ENCODE measurements around the gene CCM2L.

Gene CCM2L

GRCh38 chr20:32035426-32035779 is 25.2 kb downstream of the CCM2L start:
- no peaks in the 10 kb centered on the region for H3K36me3 ChIP-seq (ENCODE audit: control insufficient read depth in 4 of 4, insufficient read depth in 4 of 4, low read length in 3 of 4)
- no peak for DNase-seq
- WGBS (ENCODE audit: insufficient coverage), result 93% methylated on average over 8 of the region's 8 CpGs
- H3K9me3 ChIP-seq (ENCODE audit: control extremely low read depth in 1 of 5, control insufficient read depth in 4 of 5, insufficient read depth in 2 of 5, low read depth in 1 of 5, low read length in 4 of 5), result peaks cover 0 to 9% (median 0%) of the 10 kb centered on the region in 5 experiments
- CTCF ChIA-PET, result interaction anchor here (0.9 to 9.9 kb wide), 22 partner anchors 10 to 219 kb away, joined by 3 to 254 read pairs (median 7); partner anchors contain the start of gene HCK
- POLR2A ChIA-PET, result interaction anchor here (0.6 to 0.9 kb wide), 2 partner anchors 56 to 65 kb away, joined by 3 read pairs; no protein-coding TSS in a partner anchor
- no peak overlapping the region for H3K4me3 ChIP-seq (ENCODE audit: control insufficient read depth in 1 of 7, extremely low read depth in 1 of 7, insufficient read depth in 4 of 7, low read depth in 2 of 7, low read length in 6 of 7)
- peaks cover 13 to 39% (median 19%) of the 10 kb centered on the region in 4 experiments for H3K4me1 ChIP-seq (ENCODE audit: control extremely low read depth in 1 of 4, control insufficient read depth in 4 of 4, insufficient read depth in 4 of 4, low read length in 3 of 4)
- no peak overlapping the region for H3K27ac ChIP-seq (ENCODE audit: insufficient read depth in 1 of 2, low read depth in 1 of 2, low read length in 2 of 2, poor library complexity in 1 of 2, severe bottlenecking in 2 of 2)
- H3K27me3 ChIP-seq (replicated peaks in 2 of 5; ENCODE audit: control insufficient read depth in 4 of 5, insufficient read depth in 5 of 5, low read length in 4 of 5), result peaks cover 0 to 5% (median 0%) of the 10 kb centered on the region in 5 experiments

- Histone ChIP-seq H3K4me1 (ENCODE audit: control extremely low read depth in 1 of 4, control insufficient read depth in 4 of 4, insufficient read depth in 4 of 4, low read length in 3 of 4) (peaks cover 16 to 44% (median 21%) of the 10 kb centered on the region in 4 experiments), H3K27ac (ENCODE audit: insufficient read depth in 1 of 2, low read depth in 1 of 2, low read length in 2 of 2, poor library complexity in 1 of 2, severe bottlenecking in 2 of 2) (no peak overlapping the region), H3K9me3 (ENCODE audit: control extremely low read depth in 1 of 5, control insufficient read depth in 4 of 5, insufficient read depth in 2 of 5, low read depth in 1 of 5, low read length in 4 of 5) (peaks cover 0 to 9% (median 0%) of the 10 kb centered on the region in 5 experiments), H3K4me3 (ENCODE audit: control insufficient read depth in 1 of 7, extremely low read depth in 1 of 7, insufficient read depth in 4 of 7, low read depth in 2 of 7, low read length in 6 of 7) (no peak overlapping the region), H3K27me3 (replicated peaks in 2 of 5; ENCODE audit: control insufficient read depth in 4 of 5, insufficient read depth in 5 of 5, low read length in 4 of 5) (peaks cover 0 to 3% (median 0%) of the 10 kb centered on the region in 5 experiments), H3K36me3 (ENCODE audit: control insufficient read depth in 4 of 4, insufficient read depth in 4 of 4, low read length in 3 of 4) (no peaks in the 10 kb centered on the region)
- no peak for DNase-seq
- CTCF ChIA-PET, result interaction anchor here (1.0 to 9.9 kb wide), 14 partner anchors 10 to 213 kb away, joined by 3 to 254 read pairs (median 7); partner anchors contain the start of gene HCK
- POLR2A ChIA-PET, result no interaction called here
- 90% methylated on average over 2 of the region's 4 CpGs for WGBS (ENCODE audit: insufficient coverage)
Observed at GRCh38 chr20:32036252-32036651, 26.0 kb downstream of the CCM2L start.

DNA sequence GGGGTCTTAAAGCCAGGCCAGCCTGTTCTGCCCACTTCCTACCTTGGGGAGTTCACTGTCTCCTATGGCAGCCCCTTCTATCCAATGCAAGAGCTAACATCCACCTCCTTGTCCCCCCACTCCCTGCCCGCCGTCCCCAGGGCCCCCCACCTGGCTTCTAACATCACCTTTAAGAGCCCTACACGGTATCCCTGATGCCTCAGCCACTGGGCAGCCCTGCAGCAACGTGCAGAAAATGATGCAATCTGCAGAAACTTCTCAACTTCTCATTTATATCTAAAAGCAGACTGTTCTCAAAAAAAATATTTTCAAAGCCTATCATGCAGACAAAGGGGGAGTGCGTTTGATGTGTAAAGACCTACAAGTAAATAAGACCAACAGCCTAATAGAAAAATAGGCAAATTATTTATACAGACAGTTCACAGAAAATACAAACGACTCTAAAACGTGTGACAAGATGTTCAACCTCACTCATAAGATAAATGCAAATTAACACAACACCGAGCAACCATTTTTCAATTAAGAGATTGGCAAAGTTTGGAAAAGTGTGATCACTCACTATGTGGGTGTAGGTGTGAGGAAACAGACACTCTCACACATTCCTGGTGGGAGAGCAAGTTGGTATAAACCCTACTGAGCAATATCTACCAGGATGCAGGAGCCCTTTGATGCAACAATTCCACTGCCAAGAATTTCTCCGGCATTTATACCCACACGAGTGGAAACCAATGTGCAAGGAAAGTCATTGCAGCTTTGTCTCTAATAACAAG is 26.7 kb downstream of the CCM2L start:
- WGBS (ENCODE audit: insufficient coverage), result 81% methylated on average over 6 of the region's 10 CpGs
- H3K27ac ChIP-seq (ENCODE audit: insufficient read depth in 1 of 2, low read depth in 1 of 2, low read length in 2 of 2, poor library complexity in 1 of 2, severe bottlenecking in 2 of 2), result no peak overlapping the region
- H3K27me3 ChIP-seq (replicated peaks in 2 of 5; ENCODE audit: control insufficient read depth in 4 of 5, insufficient read depth in 5 of 5, low read length in 4 of 5), result peaks cover 0 to under 1% (median 0%) of the 10 kb centered on the region in 5 experiments
- H3K36me3 ChIP-seq (ENCODE audit: control insufficient read depth in 4 of 4, insufficient read depth in 4 of 4, low read length in 3 of 4), result no peaks in the 10 kb centered on the region
- ChIA-PET CTCF (interaction anchor here (0.9 to 9.9 kb wide), 9 partner anchors 9 to 214 kb away, joined by 3 to 254 read pairs (median 10); no protein-coding TSS in a partner anchor), POLR2A (no interaction called here)
- H3K4me3 ChIP-seq (ENCODE audit: control insufficient read depth in 1 of 7, extremely low read depth in 1 of 7, insufficient read depth in 4 of 7, low read depth in 2 of 7, low read length in 6 of 7), result no peak overlapping the region
- peaks cover 0 to 9% (median 0%) of the 10 kb centered on the region in 5 experiments for H3K9me3 ChIP-seq (ENCODE audit: control extremely low read depth in 1 of 5, control insufficient read depth in 4 of 5, insufficient read depth in 2 of 5, low read depth in 1 of 5, low read length in 4 of 5)
- peaks cover 16 to 51% (median 21%) of the 10 kb centered on the region in 4 experiments for H3K4me1 ChIP-seq (ENCODE audit: control extremely low read depth in 1 of 4, control insufficient read depth in 4 of 4, insufficient read depth in 4 of 4, low read length in 3 of 4)
- DNase-seq, result no peak

DNA sequence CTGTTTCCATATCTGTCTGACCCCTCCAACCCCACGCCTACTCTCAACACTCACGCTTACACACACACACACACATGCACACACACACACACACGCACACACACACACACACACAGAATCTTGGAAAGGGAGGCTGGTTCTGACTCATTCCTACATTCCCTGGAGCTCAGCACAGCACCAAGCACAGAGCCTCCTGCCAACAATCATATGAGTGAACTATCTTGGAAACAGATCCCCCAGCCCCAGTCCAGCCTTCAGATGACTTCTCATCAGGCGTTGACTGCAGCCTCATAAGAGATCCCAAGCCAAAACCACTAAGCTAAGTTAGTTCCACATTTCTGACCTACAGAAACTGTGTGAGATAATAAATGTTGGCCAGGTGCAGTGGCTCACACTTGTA is 27.7 kb downstream of the CCM2L start:
- CTCF ChIA-PET, result interaction anchor here (0.9 to 9.9 kb wide), 2 partner anchors 11 to 53 kb away, joined by 3 to 254 read pairs; no protein-coding TSS in a partner anchor
- Histone ChIP-seq H3K4me3 (ENCODE audit: control insufficient read depth in 1 of 7, extremely low read depth in 1 of 7, insufficient read depth in 4 of 7, low read depth in 2 of 7, low read length in 6 of 7) (no peak overlapping the region), H3K4me1 (ENCODE audit: control extremely low read depth in 1 of 4, control insufficient read depth in 4 of 4, insufficient read depth in 4 of 4, low read length in 3 of 4) (peaks cover 16 to 60% (median 22%) of the 10 kb centered on the region in 4 experiments), H3K27ac (ENCODE audit: insufficient read depth in 1 of 2, low read depth in 1 of 2, low read length in 2 of 2, poor library complexity in 1 of 2, severe bottlenecking in 2 of 2) (no peak overlapping the region), H3K27me3 (replicated peaks in 2 of 5; ENCODE audit: control insufficient read depth in 4 of 5, insufficient read depth in 5 of 5, low read length in 4 of 5) (no peaks in the 10 kb centered on the region), H3K36me3 (ENCODE audit: control insufficient read depth in 4 of 4, insufficient read depth in 4 of 4, low read length in 3 of 4) (no peaks in the 10 kb centered on the region), H3K9me3 (ENCODE audit: control extremely low read depth in 1 of 5, control insufficient read depth in 4 of 5, insufficient read depth in 2 of 5, low read depth in 1 of 5, low read length in 4 of 5) (peaks cover 0 to 9% (median 0%) of the 10 kb centered on the region in 5 experiments)
- POLR2A ChIA-PET, result no interaction called here
- no peak for DNase-seq
- 50% methylated on average over 3 of the region's 4 CpGs for WGBS (ENCODE audit: insufficient coverage)

DNA sequence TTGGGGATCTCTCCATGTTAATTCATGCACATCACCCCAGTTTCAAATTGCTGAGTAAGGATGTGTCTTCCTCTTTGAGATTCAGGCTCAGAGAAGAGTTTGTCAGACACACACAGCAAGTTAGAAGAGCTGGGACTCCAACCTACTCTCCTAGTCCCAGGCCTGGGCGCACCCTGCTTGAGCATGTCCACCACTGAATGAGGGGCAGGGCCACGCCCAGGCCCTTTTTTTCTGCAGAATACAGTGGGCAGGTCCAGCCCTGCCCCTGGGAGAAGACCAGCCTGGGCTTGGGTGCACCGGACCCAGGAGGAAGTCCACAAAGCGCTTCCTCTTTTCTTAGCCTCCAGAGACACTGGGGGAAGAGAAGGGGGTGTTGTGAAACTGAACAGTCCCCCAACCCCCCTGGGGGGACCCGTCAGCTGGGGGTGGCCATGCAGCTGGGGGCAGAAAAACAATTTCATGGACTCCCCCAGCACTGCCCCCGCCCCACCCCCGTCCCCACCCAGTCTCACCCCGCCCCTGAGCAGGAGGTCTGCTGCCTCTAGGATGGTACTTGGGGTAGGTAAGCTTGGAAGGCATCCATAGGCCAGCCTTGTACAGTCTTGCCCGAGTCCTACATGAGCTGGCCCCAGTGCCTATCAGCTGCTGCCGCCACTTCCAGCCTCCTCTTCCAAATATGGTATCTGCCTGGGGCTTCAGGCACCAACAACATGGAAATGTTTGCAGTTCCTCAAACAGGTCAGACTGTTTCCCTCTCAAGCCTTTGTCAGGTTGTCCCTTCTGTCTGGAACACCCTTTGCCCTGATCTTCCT is 30.1 kb downstream of the CCM2L start:
- peaks cover 16 to 56% (median 22%) of the 10 kb centered on the region in 4 experiments for H3K4me1 ChIP-seq (ENCODE audit: control extremely low read depth in 1 of 4, control insufficient read depth in 4 of 4, insufficient read depth in 4 of 4, low read length in 3 of 4)
- CTCF ChIA-PET, result interaction anchor here (0.7 to 4.6 kb wide), 3 partner anchors 9 to 71 kb away, joined by 3 to 37 read pairs (median 10); no protein-coding TSS in a partner anchor
- 1% methylated on average over 4 of the region's 10 CpGs for WGBS (ENCODE audit: insufficient coverage)
- H3K36me3 ChIP-seq (ENCODE audit: control insufficient read depth in 4 of 4, insufficient read depth in 4 of 4, low read length in 3 of 4), result no peaks in the 10 kb centered on the region
- no peak overlapping the region for H3K27ac ChIP-seq (ENCODE audit: insufficient read depth in 1 of 2, low read depth in 1 of 2, low read length in 2 of 2, poor library complexity in 1 of 2, severe bottlenecking in 2 of 2)
- H3K27me3 ChIP-seq (replicated peaks in 2 of 5; ENCODE audit: control insufficient read depth in 4 of 5, insufficient read depth in 5 of 5, low read length in 4 of 5), result no peaks in the 10 kb centered on the region
- peaks cover 0 to 9% (median 0%) of the 10 kb centered on the region in 5 experiments for H3K9me3 ChIP-seq (ENCODE audit: control extremely low read depth in 1 of 5, control insufficient read depth in 4 of 5, insufficient read depth in 2 of 5, low read depth in 1 of 5, low read length in 4 of 5)
- H3K4me3 ChIP-seq (ENCODE audit: control insufficient read depth in 1 of 7, extremely low read depth in 1 of 7, insufficient read depth in 4 of 7, low read depth in 2 of 7, low read length in 6 of 7), result peak overlapping the region in 3 of 7 experiments; percentile 3 to 39 (median 11)
- POLR2A ChIA-PET, result interaction anchor here (0.6 kb wide), 4 partner anchors 15 to 489 kb away, joined by 3 to 4 read pairs (median 3); no protein-coding TSS in a partner anchor
- DNase-seq, result peak in 2 of 3 donors; percentile 79 to 85

GRCh38 chr20:32045999-32046398 is 35.8 kb downstream of the CCM2L start:
- ChIA-PET CTCF (interaction anchor here (1.2 kb wide), 1 partner anchor 10 kb away, joined by 4 read pairs; no protein-coding TSS in a partner anchor), POLR2A (no interaction called here)
- H3K4me1 ChIP-seq (ENCODE audit: control extremely low read depth in 1 of 4, control insufficient read depth in 4 of 4, insufficient read depth in 4 of 4, low read length in 3 of 4), result peaks cover 6 to 33% (median 12%) of the 10 kb centered on the region in 4 experiments

More at GRCh38 chr20:32045999-32046398, 35.8 kb downstream of the CCM2L start:
- H3K36me3 ChIP-seq (ENCODE audit: control insufficient read depth in 4 of 4, insufficient read depth in 4 of 4, low read length in 3 of 4), result no peaks in the 10 kb centered on the region
- H3K9me3 ChIP-seq (ENCODE audit: control extremely low read depth in 1 of 5, control insufficient read depth in 4 of 5, insufficient read depth in 2 of 5, low read depth in 1 of 5, low read length in 4 of 5), result no peaks in the 10 kb centered on the region
- H3K4me3 ChIP-seq (ENCODE audit: control insufficient read depth in 1 of 7, extremely low read depth in 1 of 7, insufficient read depth in 4 of 7, low read depth in 2 of 7, low read length in 6 of 7), result no peak overlapping the region
- H3K27ac ChIP-seq (ENCODE audit: insufficient read depth in 1 of 2, low read depth in 1 of 2, low read length in 2 of 2, poor library complexity in 1 of 2, severe bottlenecking in 2 of 2), result no peak overlapping the region
- WGBS (ENCODE audit: insufficient coverage), result 90% methylated on average over 3 of the region's 3 CpGs
- DNase-seq, result no peak
- H3K27me3 ChIP-seq (replicated peaks in 2 of 5; ENCODE audit: control insufficient read depth in 4 of 5, insufficient read depth in 5 of 5, low read length in 4 of 5), result no peaks in the 10 kb centered on the region

Data from common myeloid progenitor, CD34-positive (primary cell).